Right atrium auricular region (tissue), 2 donors: Measurements from ENCODE around the gene HEXA. TPM values are rescaled to one million over a fixed set of nuclear protein-coding genes. Genes with fewer than 3 reads are reported as not detected.

Experiments used
- DNase-seq: peaks from one replicate; pipeline ENCODE4 v3.0.0-alpha.2; 2019; ENCODE audit warnings: low spot score
- H3K27ac ChIP-seq, 2 donors: fragments of 200-600 bp; sonication (generic); 1 replicate in 1 of 2; 2 replicates in 1 of 2; pipeline ENCODE4 v1.5.1; 2016 to 2019
- H3K27me3 ChIP-seq, 2 donors: fragments of 200-600 bp; sonication (generic); one replicate each; pipeline versions ENCODE4 v1.5.1 to v1.6.0; 2017 to 2019
- H3K36me3 ChIP-seq: fragments of 200-600 bp; sonication (generic); one replicate; pipeline ENCODE4 v1.5.1; 2016
- H3K4me1 ChIP-seq, 2 donors: fragments of 200-600 bp; sonication (generic); one replicate each; pipeline versions ENCODE4 v1.5.1 to v1.6.0; 2017 to 2019
- H3K4me3 ChIP-seq, 2 donors: fragments of 200-600 bp; sonication (generic); 1 replicate in 1 of 2; 2 replicates in 1 of 2; pipeline ENCODE4 v1.5.1; 2017 to 2019; ENCODE audit warnings: mild to moderate bottlenecking in 1 of 2, moderate library complexity in 1 of 2
- H3K9me3 ChIP-seq, 2 donors: fragments of 200-600 bp; sonication (generic); one replicate each; pipeline ENCODE4 v1.5.1; 2019
- total RNA-seq, 2 donors: library from RNA; depleted of rRNA; stranded (reverse); fragments of >200 nt; gene quantifications; one replicate each; pipeline ENCODE4 v1.1.0, GENCODE V29; 2016
- TF ChIP-seq, protein P1 (sequence below), 2 donors: fragments of 200-600 bp; sonication (generic); IDR thresholded peaks; one replicate each; pipeline ENCODE4 v1.5.1; 2019; ENCODE audit warnings: antibody characterized with exemption in 2 of 2

The HEXA gene
- total RNA-seq, 2 donors from 2014 or later: 50.4 to 64.3 TPM

DNA sequence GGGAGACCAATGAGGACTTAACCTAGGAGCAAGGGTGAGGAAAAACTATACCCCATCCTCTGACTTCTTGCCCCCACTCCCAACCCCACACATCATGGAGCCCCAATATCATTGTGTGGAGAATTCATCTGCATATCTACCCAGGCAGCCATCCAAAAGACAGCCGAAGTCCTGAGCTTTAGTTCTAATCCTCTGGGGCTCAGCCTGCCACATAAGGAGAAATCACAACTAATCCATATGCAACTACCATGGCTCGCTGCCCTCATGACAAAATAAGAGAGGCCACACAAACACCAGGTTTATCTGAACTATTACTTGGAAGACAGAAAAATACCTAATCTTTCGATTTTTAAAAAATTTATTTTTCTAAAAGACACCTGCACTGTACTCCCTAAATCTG is 17.7 kb downstream of the HEXA start:
- Histone ChIP-seq H3K27ac (peak overlapping the region in 1 of 2 donors; percentile 16), H3K36me3 (peaks cover 38% of the 10 kb centered on the region), H3K4me3 (no peak overlapping the region), H3K9me3 (no peaks in the 10 kb centered on the region), H3K4me1 (peaks cover 0 to 31% of the 10 kb centered on the region in 2 donors), H3K27me3 (no peaks in the 10 kb centered on the region)
- TF ChIP-seq, protein P1, sequence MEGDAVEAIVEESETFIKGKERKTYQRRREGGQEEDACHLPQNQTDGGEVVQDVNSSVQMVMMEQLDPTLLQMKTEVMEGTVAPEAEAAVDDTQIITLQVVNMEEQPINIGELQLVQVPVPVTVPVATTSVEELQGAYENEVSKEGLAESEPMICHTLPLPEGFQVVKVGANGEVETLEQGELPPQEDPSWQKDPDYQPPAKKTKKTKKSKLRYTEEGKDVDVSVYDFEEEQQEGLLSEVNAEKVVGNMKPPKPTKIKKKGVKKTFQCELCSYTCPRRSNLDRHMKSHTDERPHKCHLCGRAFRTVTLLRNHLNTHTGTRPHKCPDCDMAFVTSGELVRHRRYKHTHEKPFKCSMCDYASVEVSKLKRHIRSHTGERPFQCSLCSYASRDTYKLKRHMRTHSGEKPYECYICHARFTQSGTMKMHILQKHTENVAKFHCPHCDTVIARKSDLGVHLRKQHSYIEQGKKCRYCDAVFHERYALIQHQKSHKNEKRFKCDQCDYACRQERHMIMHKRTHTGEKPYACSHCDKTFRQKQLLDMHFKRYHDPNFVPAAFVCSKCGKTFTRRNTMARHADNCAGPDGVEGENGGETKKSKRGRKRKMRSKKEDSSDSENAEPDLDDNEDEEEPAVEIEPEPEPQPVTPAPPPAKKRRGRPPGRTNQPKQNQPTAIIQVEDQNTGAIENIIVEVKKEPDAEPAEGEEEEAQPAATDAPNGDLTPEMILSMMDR (IDR thresholded peaks at IDR 0.05): no peak
- DNase-seq: no peak

GRCh38 chr15:72354496-72354895 is 21.3 kb downstream of the HEXA start:
- DNase-seq: no peak
- peaks cover 0 to 20% of the 10 kb centered on the region in 2 donors for H3K4me1 ChIP-seq
- no peak overlapping the region for H3K4me3 ChIP-seq
- peaks cover 73% of the 10 kb centered on the region for H3K36me3 ChIP-seq
- TF ChIP-seq, protein P1 (IDR thresholded peaks at IDR 0.05): no peak
- no peaks in the 10 kb centered on the region for H3K9me3 ChIP-seq
- no peaks in the 10 kb centered on the region for H3K27me3 ChIP-seq
- H3K27ac ChIP-seq: no peak overlapping the region

GRCh38 chr15:72353266-72353665 is 22.5 kb downstream of the HEXA start:
- DNase-seq: no peak
- H3K36me3 ChIP-seq: peaks cover 85% of the 10 kb centered on the region
- peaks cover 0 to 8% of the 10 kb centered on the region in 2 donors for H3K4me1 ChIP-seq
- no peaks in the 10 kb centered on the region for H3K9me3 ChIP-seq
- H3K27ac ChIP-seq: no peak overlapping the region
- H3K27me3 ChIP-seq: no peaks in the 10 kb centered on the region
- no peak overlapping the region for H3K4me3 ChIP-seq
- TF ChIP-seq, protein P1 (IDR thresholded peaks at IDR 0.05): no peak

DNA sequence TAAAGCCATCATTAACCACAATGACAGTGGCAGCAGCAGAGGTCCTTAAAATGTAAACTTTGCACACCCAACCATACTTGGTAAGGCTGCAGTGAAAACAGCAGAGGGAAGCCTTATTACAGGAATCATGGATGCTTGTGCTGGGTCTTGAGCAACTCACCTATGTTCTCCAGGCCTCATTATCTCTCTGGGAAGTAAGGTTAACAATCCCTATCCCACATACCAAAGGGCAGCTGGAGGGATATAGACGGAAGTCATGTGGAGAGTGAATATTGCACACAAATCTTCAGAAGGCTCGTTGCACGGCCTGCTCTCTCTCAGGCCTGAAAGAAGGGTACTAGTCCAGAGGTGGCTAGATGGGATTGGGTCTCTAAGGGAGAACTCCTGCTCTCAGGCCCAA is 30.0 kb downstream of the HEXA start:
- TF ChIP-seq, protein P1 (IDR thresholded peaks at IDR 0.05): no peak
- Histone ChIP-seq H3K27ac (no peak overlapping the region), H3K27me3 (no peaks in the 10 kb centered on the region), H3K4me1 (no peaks in the 10 kb centered on the region), H3K36me3 (peaks cover 79% of the 10 kb centered on the region), H3K4me3 (no peak overlapping the region), H3K9me3 (no peaks in the 10 kb centered on the region)
- DNase-seq: no peak

DNA sequence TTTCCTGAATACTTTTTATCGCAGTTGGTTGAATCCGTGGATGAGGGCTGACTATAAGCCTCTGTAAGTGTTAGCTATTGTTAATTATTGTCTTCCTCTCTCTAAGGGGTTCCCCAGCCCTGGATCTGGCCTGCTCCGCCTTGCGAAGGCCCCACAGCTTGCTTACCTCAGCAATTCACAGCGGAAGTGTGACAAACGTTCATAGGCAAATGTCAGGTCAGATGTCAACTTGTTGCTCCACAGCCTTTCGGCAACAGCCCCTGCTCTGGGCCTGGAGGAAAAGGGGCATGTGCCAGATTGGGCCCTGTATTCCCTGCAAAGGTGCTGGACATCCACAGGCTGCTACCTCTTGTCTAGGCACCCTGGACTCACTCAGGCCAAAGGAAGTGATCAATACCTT is 30.5 kb downstream of the HEXA start:
- Histone ChIP-seq H3K4me3 (no peak overlapping the region), H3K27me3 (no peaks in the 10 kb centered on the region), H3K27ac (no peak overlapping the region), H3K4me1 (no peaks in the 10 kb centered on the region), H3K9me3 (no peaks in the 10 kb centered on the region), H3K36me3 (peaks cover 74% of the 10 kb centered on the region)
- no peak for DNase-seq
- TF ChIP-seq, protein P1 (IDR thresholded peaks at IDR 0.05): no peak

DNA sequence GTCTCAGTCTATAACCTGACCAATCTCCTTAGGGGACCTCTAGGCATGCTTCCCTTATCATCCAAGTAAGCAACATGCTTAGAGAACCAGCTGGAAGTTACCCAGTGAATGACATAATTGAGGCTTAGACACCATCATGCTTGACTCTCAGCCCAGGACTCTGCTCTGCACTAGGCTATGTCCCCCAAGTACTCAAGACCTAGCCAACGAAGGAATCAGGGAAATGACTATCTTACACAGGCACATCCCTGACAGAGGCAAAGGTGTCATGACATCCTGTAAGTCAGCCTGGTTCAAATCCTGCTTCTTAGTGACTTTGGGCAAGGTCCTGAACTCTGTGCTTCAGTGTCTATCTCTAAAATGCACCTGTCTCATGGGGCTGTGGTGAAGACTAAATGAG is 31.2 kb downstream of the HEXA start:
- peaks cover 68% of the 10 kb centered on the region for H3K36me3 ChIP-seq
- TF ChIP-seq, protein P1 (IDR thresholded peaks at IDR 0.05): no peak

More for the DNA sequence above, 31.2 kb downstream of the HEXA start:
- H3K27ac ChIP-seq: no peak overlapping the region
- DNase-seq: no peak
- H3K4me3 ChIP-seq: no peak overlapping the region
- no peaks in the 10 kb centered on the region for H3K9me3 ChIP-seq
- H3K4me1 ChIP-seq: no peaks in the 10 kb centered on the region
- no peaks in the 10 kb centered on the region for H3K27me3 ChIP-seq
